Epithelial cell of esophagus (primary cell): ENCODE results near the gene SENP3.

Experiments
- DNase-seq: peaks from one replicate; pipeline ENCODE4 v3.0.0; 2010; ENCODE audit warnings: low read depth
- H3K4me3 ChIP-seq: 2 replicates; pipeline ENCODE4 v1.5.1; 2011; ENCODE audit warnings: mild to moderate bottlenecking, low read length, control low read depth
- CTCF ChIP-seq: IDR thresholded peaks from 2 replicates; pipeline ENCODE4 v1.5.1; 2011; ENCODE audit warnings: low read depth, mild to moderate bottlenecking, low read length, control low read depth, inconsistent platforms; ENCODE audit not compliant: insufficient read depth; ENCODE audit errors: missing control alignments

The SENP3 gene

GRCh38 chr17:7528842-7529241, 32.9 kb upstream of the SENP3 start:
- no peak for TF ChIP-seq CTCF
- no peak overlapping the region for H3K4me3 ChIP-seq
- no peak for DNase-seq

- no peak for DNase-seq
- no peak for TF ChIP-seq CTCF
These were observed 31.5 kb upstream of the SENP3 start for GRCh38 chr17:7530023-7530900.

GRCh38 chr17:7538050-7538449, 23.7 kb upstream of the SENP3 start:
- TF ChIP-seq CTCF, result no peak
- no peak overlapping the region for H3K4me3 ChIP-seq

More at GRCh38 chr17:7530023-7530900, 31.5 kb upstream of the SENP3 start:
- H3K4me3 ChIP-seq, result no peak overlapping the region

DNA sequence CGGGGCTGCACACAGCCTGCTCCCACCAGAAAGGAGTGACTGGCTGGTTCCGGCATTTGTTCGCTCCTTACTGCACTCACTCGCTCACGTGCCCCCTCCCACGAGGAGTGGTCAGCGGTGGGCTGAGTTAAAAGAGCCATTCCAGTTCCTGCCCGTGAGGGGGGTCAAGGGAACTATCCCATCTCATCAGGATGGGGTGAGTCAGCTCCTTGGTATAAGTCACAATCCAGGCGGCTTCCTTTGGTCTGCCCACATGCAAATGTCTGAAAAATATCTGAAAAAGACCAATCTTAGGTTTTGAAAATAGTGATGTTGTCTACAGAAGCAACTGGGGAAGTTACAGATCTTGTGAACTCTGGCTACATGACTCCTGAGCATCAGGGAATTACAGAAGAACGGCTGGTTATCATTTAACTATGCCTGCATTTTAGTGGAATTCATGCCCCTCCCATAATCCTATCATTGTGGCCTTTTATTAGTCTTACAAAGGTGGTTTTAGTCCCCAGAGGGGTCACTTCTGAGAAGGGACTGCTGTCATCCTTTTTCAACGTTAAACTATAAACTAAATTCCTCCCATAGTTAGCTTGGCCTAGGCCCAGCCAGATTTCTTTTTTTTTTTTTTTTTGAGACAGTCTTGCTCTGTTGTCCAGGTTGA, 22.7 kb upstream of the SENP3 start:
- DNase-seq, result no peak
- no peak for TF ChIP-seq CTCF

More at GRCh38 chr17:7538050-7538449, 23.7 kb upstream of the SENP3 start:
- DNase-seq, result no peak

GRCh38 chr17:7541074-7541621, 20.6 kb upstream of the SENP3 start:
- DNase-seq, result no peak
- TF ChIP-seq CTCF, result no peak
- H3K4me3 ChIP-seq, result no peak overlapping the region

More for the DNA sequence above, 22.7 kb upstream of the SENP3 start:
- no peak overlapping the region for H3K4me3 ChIP-seq

GRCh38 chr17:7544911-7545310, 16.8 kb upstream of the SENP3 start:
- DNase-seq, result no peak
- TF ChIP-seq CTCF, result no peak
- H3K4me3 ChIP-seq, result no peak overlapping the region
